HepG2 (cell line): ENCODE measurements around the gene NAT14. TPM values are rescaled to one million over a fixed set of nuclear protein-coding genes. Genes with fewer than 3 reads are reported as not detected.

ENCODE experiments used
- BORCS8-MEF2B ChIP-seq: sonication (generic); formaldehyde crosslinking; IDR thresholded peaks from 2 replicates; pipeline ENCODE4 v1.8.0; 2022; ENCODE audit warnings: mild to moderate bottlenecking, missing genetic modification reagents
- FOXA3 ChIP-seq: IDR thresholded peaks from 2 replicates; pipeline ENCODE4 v1.6.1; 2016; ENCODE audit warnings: missing genetic modification reagents, missing compliant biosample characterization
- JUN ChIP-seq: sonication (generic); formaldehyde crosslinking; IDR thresholded peaks from 2 replicates; pipeline ENCODE4 v1.4.0; 2020; ENCODE audit warnings: mild to moderate bottlenecking, missing genetic modification reagents
- KLF9 ChIP-seq: IDR thresholded peaks from 2 replicates; pipeline ENCODE4 v1.6.1; 2016; ENCODE audit warnings: low read depth
- MEIS2 ChIP-seq: sonication (generic); formaldehyde crosslinking; IDR thresholded peaks from 2 replicates; pipeline ENCODE4 v1.9.0; 2021; ENCODE audit warnings: mild to moderate bottlenecking, missing genetic modification reagents
- NFYB ChIP-seq: sonication (generic); formaldehyde crosslinking; IDR thresholded peaks from 2 replicates; pipeline ENCODE4 v1.4.0; 2020; ENCODE audit warnings: missing genetic modification reagents
- PHF20 ChIP-seq: sonication (generic); formaldehyde crosslinking; IDR thresholded peaks from 2 replicates; pipeline ENCODE4 v1.5.0; 2020; ENCODE audit warnings: mild to moderate bottlenecking, missing genetic modification reagents
- REPIN1 ChIP-seq: sonication (generic); formaldehyde crosslinking; IDR thresholded peaks from 2 replicates; pipeline ENCODE4 v1.8.0; 2022; ENCODE audit warnings: missing genetic modification reagents, low read depth, mild to moderate bottlenecking, borderline replicate concordance
- RXRB ChIP-seq: IDR thresholded peaks from 2 replicates; pipeline ENCODE4 v1.6.1; 2016; ENCODE audit warnings: borderline replicate concordance, missing genetic modification reagents, missing compliant biosample characterization
- SALL1 ChIP-seq: sonication (generic); formaldehyde crosslinking; IDR thresholded peaks from 2 replicates; pipeline ENCODE4 v1.8.0; 2022; ENCODE audit warnings: mild to moderate bottlenecking, missing genetic modification reagents
- SOX6 ChIP-seq, 2 experiments: fragments of 450-650 bp in 1 of 2; sonication (generic) in 1 of 2; formaldehyde crosslinking in 1 of 2; IDR thresholded peaks; 2 replicates each; pipeline versions ENCODE4 v1.4.0 to v1.6.1; 2017 to 2020; ENCODE audit warnings: antibody characterized with exemption in 1 of 2, mild to moderate bottlenecking in 1 of 2, missing genetic modification reagents in 1 of 2
- STAT6 ChIP-seq: sonication (generic); formaldehyde crosslinking; IDR thresholded peaks from 2 replicates; pipeline ENCODE4 v1.4.0; 2020; ENCODE audit warnings: missing genetic modification reagents, mild to moderate bottlenecking, borderline replicate concordance
- THAP8 ChIP-seq: sonication (generic); formaldehyde crosslinking; IDR thresholded peaks from 2 replicates; pipeline ENCODE4 v1.5.1; 2020; ENCODE audit warnings: missing genetic modification reagents, mild to moderate bottlenecking, borderline replicate concordance
- ZKSCAN8 ChIP-seq: IDR thresholded peaks from 2 replicates; pipeline ENCODE4 v1.6.1; 2016; ENCODE audit warnings: borderline replicate concordance, missing genetic modification reagents, missing compliant biosample characterization
- ZNF225 ChIP-seq: sonication (generic); formaldehyde crosslinking; IDR thresholded peaks from 2 replicates; pipeline ENCODE4 v1.4.0; 2020; ENCODE audit warnings: mild to moderate bottlenecking, missing genetic modification reagents
- ZNF280B ChIP-seq: sonication (generic); formaldehyde crosslinking; IDR thresholded peaks from 2 replicates; pipeline ENCODE4 v1.5.0; 2020; ENCODE audit warnings: missing genetic modification reagents, mild to moderate bottlenecking, borderline replicate concordance
- ZNF296 ChIP-seq: sonication (generic); formaldehyde crosslinking; conservative IDR thresholded peaks from 2 replicates; pipeline ENCODE4 v1.5.0; 2020; ENCODE audit warnings: mild to moderate bottlenecking, missing genetic modification reagents
- ZNF33A ChIP-seq: sonication (generic); formaldehyde crosslinking; IDR thresholded peaks from 2 replicates; pipeline ENCODE4 v1.5.1; 2020; ENCODE audit warnings: missing genetic modification reagents, mild to moderate bottlenecking, moderate library complexity, borderline replicate concordance
- ZNF556 ChIP-seq: sonication (generic); formaldehyde crosslinking; IDR thresholded peaks from 2 replicates; pipeline ENCODE4 v1.4.0; 2020; ENCODE audit warnings: mild to moderate bottlenecking, missing genetic modification reagents, borderline replicate concordance
- ZNF841 ChIP-seq: sonication (generic); formaldehyde crosslinking; IDR thresholded peaks from 2 replicates; pipeline ENCODE4 v1.8.1; 2023; ENCODE audit warnings: missing genetic modification reagents, borderline replicate concordance
- polyA plus RNA-seq, 8 experiments: library from polyadenylated mRNA; depleted of rRNA in 3 of 8; stranded (reverse) in 7 of 8; unstranded in 1 of 8; fragments of >200 nt; fragmentation: Illumina TruSeq in 4 of 8; extraction: Trizol in 4 of 8; gene quantifications; 2 replicates each; pipeline versions ENCODE4 v1.2.1 to v1.2.3, GENCODE V29; 2011 to 2016; ENCODE audit warnings: low read depth in 4 of 8, missing spikeins in 1 of 8, mixed read lengths in 1 of 8; ENCODE audit not compliant: insufficient read depth in 1 of 8
- total RNA-seq, 5 experiments: library from RNA; depleted of rRNA; stranded (reverse); fragments of >200 nt; fragmentation: Illumina TruSeq; extraction: Trizol; gene quantifications; 2 replicates each; pipeline ENCODE4 v1.2.3, GENCODE V29; 2016; ENCODE audit warnings: low read depth in 1 of 5

Gene NAT14
- total and polyA plus RNA-seq, 2 of the 13 experiments (the other 11 are each of a cell fraction or from before 2014, with no cell fraction given): 20.7 to 22.3 TPM

- TF ChIP-seq RXRB (CRISPR knock-in tag) (peak; percentile 64; the same call in 1 of the 2 replicates), ZNF225 (CRISPR knock-in tag) (peak; percentile 78; the same call in 1 of the 2 replicates), STAT6 (CRISPR knock-in tag) (no peak; the same call in 1 of the 2 replicates), REPIN1 (CRISPR knock-in tag) (no peak; the same call in 1 of the 2 replicates), JUN (peak; percentile 15; the same call in 1 of the 2 replicates), FOXA3 (CRISPR knock-in tag) (peak; percentile 29; the same call in 1 of the 2 replicates), ZNF280B (CRISPR knock-in tag) (no peak; the same call in 1 of the 2 replicates), NFYB (CRISPR knock-in tag) (peak; percentile 97), SALL1 (CRISPR knock-in tag) (peak; percentile 66), BORCS8-MEF2B (CRISPR knock-in tag) (peak; percentile 51), SOX6 (IDR thresholded peaks at IDR 0.05) (no peak), SOX6 (CRISPR knock-in tag; IDR thresholded peaks at IDR 0.05) (peak; percentile 75), ZNF33A (CRISPR knock-in tag) (peak; percentile 75; the same call in 1 of the 2 replicates), ZNF841 (CRISPR knock-in tag) (no peak), ZKSCAN8 (CRISPR knock-in tag) (no peak; the same call in 1 of the 2 replicates), MEIS2 (peak; percentile 10; the same call in 1 of the 2 replicates), ZNF556 (peak; percentile 40; the same call in 1 of the 2 replicates), KLF9 (CRISPR knock-in tag) (peak; percentile 32; the same call in 1 of the 2 replicates), THAP8 (0 out of 2 replicates have a peak, but pooled peaks have one; percentile 42), PHF20 (CRISPR knock-in tag) (peak; percentile 56; the same call in 1 of the 2 replicates), ZNF296 (CRISPR knock-in tag) (no peak)
Observed at GRCh38 chr19:55461259-55461973, 23.6 kb upstream of the NAT14 start, which contains the start of gene ISOC2 (continued).
